Measurements from ENCODE around the gene UFD1. TPM values are rescaled to one million over a fixed set of nuclear protein-coding genes. Genes with fewer than 3 reads are reported as not detected.
A peak's percentile ranks its signal among the peaks of the same experiment; 100 is the strongest.

Gene UFD1
- total and polyA plus RNA-seq, 3 donors from 2014 or later = 46.1 to 86.6 (median 54.5) TPM

- DNase-seq = no peak
- H3K27me3 ChIP-seq = no peaks in the 10 kb centered on the region
- no peak overlapping the region for H3K27ac ChIP-seq
- no peaks in the 10 kb centered on the region for H3K9me3 ChIP-seq
- H3K4me1 ChIP-seq = no peaks in the 10 kb centered on the region
- intact Hi-C loops (cut with DNase I; ENCODE audit: low total_unique reads) = no loop called here
- TF ChIP-seq CTCF (IDR thresholded peaks at IDR 0.05) (no peak), POLR2A (IDR thresholded peaks at IDR 0.05) (no peak)
- no peaks in the 10 kb centered on the region for H3K36me3 ChIP-seq (ENCODE audit: low read depth, missing control alignments)
- no peak overlapping the region for H3K4me3 ChIP-seq
- 95 to 98% methylated on average over 5 to 7 of the region's 7 CpGs for WGBS, 2 donors
These were observed 19.3 kb upstream of the UFD1 start for GRCh38 chr22:19498154-19498865.

- no peak overlapping the region for H3K4me3 ChIP-seq
- H3K4me1 ChIP-seq = no peaks in the 10 kb centered on the region
- H3K27me3 ChIP-seq = no peaks in the 10 kb centered on the region
- no peak overlapping the region for H3K27ac ChIP-seq
- WGBS, 2 donors = 54 to 67% methylated on average over 3 of the region's 3 CpGs
- DNase-seq = peak; percentile 87
- H3K36me3 ChIP-seq (ENCODE audit: low read depth, missing control alignments) = no peaks in the 10 kb centered on the region
- TF ChIP-seq POLR2A (IDR thresholded peaks at IDR 0.05) (no peak), CTCF (IDR thresholded peaks at IDR 0.05) (no peak)
- intact Hi-C loops (cut with DNase I; ENCODE audit: low total_unique reads) = no loop called here
- H3K9me3 ChIP-seq = no peaks in the 10 kb centered on the region
These were observed 18.3 kb upstream of the UFD1 start for GRCh38 chr22:19497245-19497644.

- no peak for TF ChIP-seq CTCF (IDR thresholded peaks at IDR 0.05)
- no peak for TF ChIP-seq POLR2A (IDR thresholded peaks at IDR 0.05)
- Histone ChIP-seq H3K36me3 (ENCODE audit: low read depth, missing control alignments) (no peaks in the 10 kb centered on the region), H3K4me3 (no peak overlapping the region), H3K4me1 (no peaks in the 10 kb centered on the region), H3K27me3 (no peaks in the 10 kb centered on the region), H3K27ac (no peak overlapping the region), H3K9me3 (no peaks in the 10 kb centered on the region)
- no peak for DNase-seq
- intact Hi-C loops (cut with DNase I; ENCODE audit: low total_unique reads) = no loop called here
- 89 to 93% methylated on average over 3 of the region's 3 CpGs for WGBS, 2 donors
These were observed 17.3 kb upstream of the UFD1 start for GRCh38 chr22:19496324-19496630.

- WGBS, 2 donors = 83 to 85% methylated on average over 5 of the region's 5 CpGs
- no peak for DNase-seq
- intact Hi-C loops (cut with DNase I; ENCODE audit: low total_unique reads) = no loop called here
These were observed 16.8 kb upstream of the UFD1 start for GRCh38 chr22:19495562-19496323.

More at GRCh38 chr22:19495562-19496323, 16.8 kb upstream of the UFD1 start:
- peak in 1 of 3 experiments; percentile 16 for TF ChIP-seq CTCF (IDR thresholded peaks at IDR 0.05)
- no peak for TF ChIP-seq POLR2A (IDR thresholded peaks at IDR 0.05)
- Histone ChIP-seq H3K9me3 (no peaks in the 10 kb centered on the region), H3K36me3 (ENCODE audit: low read depth, missing control alignments) (no peaks in the 10 kb centered on the region), H3K4me3 (no peak overlapping the region), H3K27me3 (no peaks in the 10 kb centered on the region), H3K27ac (no peak overlapping the region), H3K4me1 (no peaks in the 10 kb centered on the region)
